Astrocyte of the cerebellum (primary cell): ENCODE data around the gene CBL.
A peak's percentile ranks its signal among the peaks of the same experiment; 100 is the strongest.

ENCODE experiments used
- DNase-seq: peaks from one replicate; pipeline ENCODE4 v3.0.0-alpha.2; 2011; ENCODE audit warnings: low read depth
- H3K4me3 ChIP-seq: 2 replicates; pipeline ENCODE4 v1.5.1; 2011; ENCODE audit warnings: mild to moderate bottlenecking, low read depth, low read length, moderate library complexity
- CTCF ChIP-seq: IDR thresholded peaks from 2 replicates; pipeline ENCODE4 v1.5.1; 2012; ENCODE audit warnings: low read length, low read depth, moderate library complexity, mild to moderate bottlenecking; ENCODE audit errors: missing control alignments
- in situ Hi-C: cut with HindIII; loops from 2 replicates; pipeline ENCODE4 v1.10.0; 2017; ENCODE audit warnings: low sequenced_read_pairs

CBL gene

DNA sequence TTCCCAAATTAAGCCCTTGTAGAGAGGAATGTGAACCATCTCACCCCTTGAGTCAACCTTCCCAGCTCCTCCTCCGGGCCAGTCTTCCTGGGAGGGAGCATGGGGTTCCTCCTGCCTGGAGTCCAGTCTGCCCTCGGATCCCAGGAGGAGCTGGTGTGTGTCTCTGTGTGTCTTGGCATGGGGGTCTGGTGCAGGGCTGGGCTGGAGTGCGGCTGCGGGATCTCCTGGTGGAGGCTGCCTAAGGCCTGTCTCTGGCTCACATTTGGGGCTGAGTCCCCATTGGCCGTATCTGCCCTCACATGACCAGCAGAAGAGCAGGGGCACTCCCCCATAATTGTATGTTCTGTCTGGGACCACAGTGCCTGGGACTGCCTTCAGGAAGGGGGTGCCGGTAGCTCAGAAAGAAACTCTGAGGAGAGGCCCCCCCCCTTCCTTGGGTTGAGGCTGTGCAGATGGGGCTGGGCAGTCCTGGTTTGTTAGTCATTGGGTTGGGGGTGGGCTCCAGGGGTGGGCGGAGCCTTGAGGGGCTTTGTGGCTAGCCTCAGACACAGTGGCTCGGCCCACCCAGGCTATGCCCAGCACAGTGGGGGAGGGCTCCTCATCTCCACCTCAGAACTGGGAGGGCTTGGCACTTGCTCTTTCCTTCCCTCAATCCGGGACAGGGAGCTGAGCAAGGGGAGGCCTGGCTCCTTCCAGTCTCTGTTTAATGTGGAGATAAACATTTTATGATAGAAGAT, 131.6 kb downstream of the CBL start:
- H3K4me3 ChIP-seq, result peak overlapping the region; percentile 50
- in situ Hi-C loops, result no loop called here
- no peak for TF ChIP-seq CTCF
- peak; percentile 31 for DNase-seq

GRCh38 chr11:119338318-119338890, 132.3 kb downstream of the CBL start:
- peak overlapping the region; percentile 50 for H3K4me3 ChIP-seq
- peak; percentile 92 for TF ChIP-seq CTCF

GRCh38 chr11:119338965-119339588, 132.9 kb downstream of the CBL start:
- TF ChIP-seq CTCF, result no peak
- H3K4me3 ChIP-seq, result peak overlapping the region; percentile 50
- no peak for DNase-seq
- in situ Hi-C loops, result no loop called here

More at GRCh38 chr11:119338318-119338890, 132.3 kb downstream of the CBL start:
- peak; percentile 48 for DNase-seq
- in situ Hi-C loops, result no loop called here

DNA sequence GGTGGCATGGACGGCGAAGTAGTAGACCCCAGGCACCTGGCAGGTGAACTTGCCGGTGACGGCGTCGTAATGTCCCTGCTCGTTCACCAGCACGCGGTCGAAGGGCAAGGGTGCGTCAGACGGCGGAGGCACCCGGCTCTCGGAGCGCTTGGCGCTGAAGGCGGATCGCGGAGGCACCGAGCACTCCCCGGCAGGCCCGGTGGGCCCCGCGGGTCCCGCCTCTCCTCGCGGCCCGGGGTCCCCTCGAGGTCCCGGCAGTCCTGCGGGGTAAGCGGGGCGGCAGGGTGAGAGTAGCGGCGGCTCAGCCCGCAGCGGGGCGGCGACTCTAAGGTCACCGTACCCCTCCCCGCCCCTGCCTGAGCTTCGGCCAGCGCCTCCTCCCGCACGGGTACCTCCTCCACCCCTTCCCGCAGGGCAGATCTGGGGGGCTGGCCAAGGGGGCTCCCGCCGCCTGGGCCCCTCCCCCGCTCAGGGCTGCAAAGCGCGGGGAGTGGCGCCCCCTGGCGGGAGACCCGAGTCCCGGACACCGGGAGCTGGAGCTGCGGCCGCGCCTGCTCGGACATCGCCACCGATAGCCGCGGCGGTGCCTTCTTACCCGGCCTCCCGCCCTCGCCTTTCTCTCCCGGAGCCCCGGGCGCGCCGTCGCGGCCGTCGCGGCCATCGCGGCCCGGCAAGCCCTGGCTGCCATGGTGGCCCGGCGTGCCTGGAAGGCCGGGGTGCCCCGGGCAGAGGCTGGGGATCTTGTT, 133.6 kb downstream of the CBL start:
- TF ChIP-seq CTCF, result peak; percentile 79
- in situ Hi-C loops, result no loop called here
- no peak for DNase-seq
- H3K4me3 ChIP-seq, result peak overlapping the region; percentile 50

DNA sequence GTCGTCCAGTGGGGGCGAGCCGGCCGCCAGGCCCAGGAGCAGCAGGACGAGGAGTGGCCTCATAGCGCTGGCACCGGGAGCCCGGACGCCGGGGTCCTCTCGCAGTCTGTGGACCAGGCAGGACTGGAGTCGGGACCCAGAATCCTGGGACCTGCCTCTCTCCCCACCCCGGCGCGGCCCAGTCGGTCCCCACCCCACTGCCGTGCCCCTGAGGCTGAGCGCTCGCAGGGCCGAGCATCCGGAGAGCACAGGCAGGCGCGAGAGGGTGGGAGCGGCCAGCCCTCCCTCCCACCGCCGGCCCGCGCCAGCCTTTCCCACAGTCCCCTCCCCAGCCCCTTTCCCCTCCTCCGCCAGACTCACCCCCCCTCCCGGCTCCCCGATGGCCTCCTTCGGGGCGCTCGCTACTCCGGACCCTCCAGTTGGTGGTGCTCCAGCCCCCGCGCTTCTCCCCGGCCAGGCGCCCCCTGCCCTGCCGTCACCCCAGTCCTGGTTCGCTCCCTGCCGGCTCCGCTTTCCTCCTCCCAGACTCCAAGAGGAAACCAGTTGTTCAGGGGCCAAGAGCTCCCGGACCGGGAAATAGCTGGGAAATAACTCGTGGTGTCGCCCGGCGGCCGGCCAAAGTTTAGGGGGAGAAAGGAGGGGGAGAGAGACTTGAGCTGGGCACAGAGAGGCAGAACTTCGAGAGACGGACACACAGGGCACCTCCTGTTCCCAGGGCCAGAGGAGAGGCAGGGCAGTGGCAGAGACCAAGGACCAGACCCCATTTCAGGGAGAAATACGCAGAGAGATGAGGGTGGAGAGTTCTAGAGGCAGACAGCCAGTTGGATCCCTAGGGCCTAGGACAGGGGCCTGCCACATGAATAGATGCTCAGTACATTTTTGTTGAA, 134.4 kb downstream of the CBL start, which contains the start of gene C1QTNF5:
Gene C1QTNF5 (minus strand): TSS at position 549 of the 887 bp plus-strand sequence. CDS start 486 bp downstream, at position 63.
- DNase-seq, result peak; percentile 64
- peak within 1 kb of the TSS; percentile 50 for H3K4me3 ChIP-seq

More for the DNA sequence above, 134.4 kb downstream of the CBL start, which contains the start of gene C1QTNF5:
- in situ Hi-C loops, result no loop called here
- TF ChIP-seq CTCF, result no peak
